PC-9 (cell line): ENCODE results near the gene CLIC5.

Experiments
- CTCF ChIP-seq: fragments of 200-600 bp; sonication (generic); conservative IDR thresholded peaks from 2 replicates; pipeline ENCODE4 v1.6.1; 2017; ENCODE audit warnings: mixed run types, antibody characterized with exemption, mild to moderate bottlenecking, moderate library complexity
- EZH2 ChIP-seq: fragments of 200-600 bp; sonication (generic); IDR thresholded peaks from 2 replicates; pipeline ENCODE4 v1.8.0; 2017; ENCODE audit warnings: antibody characterized with exemption, low read depth

- TF ChIP-seq CTCF (no peak), EZH2 (no peak)
Observed at GRCh38 chr6:45971287-45971686, 44.4 kb downstream of the CLIC5 start.
